Measurements from ENCODE around the gene CPE.

Gene CPE

GRCh38 chr4:165457793-165458192 is 79.0 kb downstream of the CPE start:
- Histone ChIP-seq H3K27ac (ENCODE audit: low read depth, low read length, poor library complexity, severe bottlenecking) (no peak overlapping the region), H4K20me1 (ENCODE audit: insufficient read depth, low read length) (no peaks in the 10 kb centered on the region), H3K4me2 (ENCODE audit: low read length) (no peak overlapping the region), H3F3A (ENCODE audit: insufficient read depth, low read length) (no peaks in the 10 kb centered on the region), H3K4me1 (ENCODE audit: insufficient read depth, low read length, severe bottlenecking) (no peaks in the 10 kb centered on the region), H3K9ac (ENCODE audit: low read length) (no peak overlapping the region), H3K9me2 (ENCODE audit: low read depth, low read length) (no peaks in the 10 kb centered on the region), H3K4me3 (ENCODE audit: low read depth, low read length, poor library complexity, severe bottlenecking) (no peak overlapping the region), H3K27me3 (ENCODE audit: insufficient read depth, low read length) (no peaks in the 10 kb centered on the region), H3K79me2 (ENCODE audit: insufficient read depth, low read length) (no peaks in the 10 kb centered on the region), H3K36me3 (ENCODE audit: insufficient read depth, low read length) (no peaks in the 10 kb centered on the region), H2AFZ (ENCODE audit: low read length) (no peak overlapping the region), H3K9me3 (ENCODE audit: low read length) (no peaks in the 10 kb centered on the region)
- TF ChIP-seq CTCF (IDR thresholded peaks at IDR 0.05; ENCODE audit: low read length) (no peak), EZH2 (IDR thresholded peaks at IDR 0.05; ENCODE audit: borderline replicate concordance, low read length) (no peak)

- no peak overlapping the region for H3K9ac ChIP-seq (ENCODE audit: low read length)
- H3K4me3 ChIP-seq (ENCODE audit: low read depth, low read length, poor library complexity, severe bottlenecking): no peak overlapping the region
- H3K4me1 ChIP-seq (ENCODE audit: insufficient read depth, low read length, severe bottlenecking): no peaks in the 10 kb centered on the region
- H3K9me3 ChIP-seq (ENCODE audit: low read length): no peaks in the 10 kb centered on the region
- no peaks in the 10 kb centered on the region for H3K27me3 ChIP-seq (ENCODE audit: insufficient read depth, low read length)
- no peak for TF ChIP-seq EZH2 (IDR thresholded peaks at IDR 0.05; ENCODE audit: borderline replicate concordance, low read length)
- no peak for TF ChIP-seq CTCF (IDR thresholded peaks at IDR 0.05; ENCODE audit: low read length)
- no peaks in the 10 kb centered on the region for H4K20me1 ChIP-seq (ENCODE audit: insufficient read depth, low read length)
- no peak overlapping the region for H3K4me2 ChIP-seq (ENCODE audit: low read length)
- no peaks in the 10 kb centered on the region for H3K36me3 ChIP-seq (ENCODE audit: insufficient read depth, low read length)
- no peak overlapping the region for H2AFZ ChIP-seq (ENCODE audit: low read length)
- no peaks in the 10 kb centered on the region for H3K9me2 ChIP-seq (ENCODE audit: low read depth, low read length)
- H3K79me2 ChIP-seq (ENCODE audit: insufficient read depth, low read length): no peaks in the 10 kb centered on the region
- H3F3A ChIP-seq (ENCODE audit: insufficient read depth, low read length): no peaks in the 10 kb centered on the region
- H3K27ac ChIP-seq (ENCODE audit: low read depth, low read length, poor library complexity, severe bottlenecking): no peak overlapping the region
These were observed 79.7 kb downstream of the CPE start for GRCh38 chr4:165458471-165458870.

- no peaks in the 10 kb centered on the region for H3K79me2 ChIP-seq (ENCODE audit: insufficient read depth, low read length)
- no peaks in the 10 kb centered on the region for H3K9me3 ChIP-seq (ENCODE audit: low read length)
- H3K4me3 ChIP-seq (ENCODE audit: low read depth, low read length, poor library complexity, severe bottlenecking): no peak overlapping the region
- no peaks in the 10 kb centered on the region for H3F3A ChIP-seq (ENCODE audit: insufficient read depth, low read length)
- no peak overlapping the region for H3K9ac ChIP-seq (ENCODE audit: low read length)
- H3K36me3 ChIP-seq (ENCODE audit: insufficient read depth, low read length): no peaks in the 10 kb centered on the region
- no peak overlapping the region for H3K4me2 ChIP-seq (ENCODE audit: low read length)
- no peak overlapping the region for H2AFZ ChIP-seq (ENCODE audit: low read length)
- H3K27me3 ChIP-seq (ENCODE audit: insufficient read depth, low read length): no peaks in the 10 kb centered on the region
- no peaks in the 10 kb centered on the region for H4K20me1 ChIP-seq (ENCODE audit: insufficient read depth, low read length)
- no peaks in the 10 kb centered on the region for H3K9me2 ChIP-seq (ENCODE audit: low read depth, low read length)
- H3K27ac ChIP-seq (ENCODE audit: low read depth, low read length, poor library complexity, severe bottlenecking): no peak overlapping the region
- H3K4me1 ChIP-seq (ENCODE audit: insufficient read depth, low read length, severe bottlenecking): no peaks in the 10 kb centered on the region
- no peak for TF ChIP-seq EZH2 (IDR thresholded peaks at IDR 0.05; ENCODE audit: borderline replicate concordance, low read length)
- TF ChIP-seq CTCF (IDR thresholded peaks at IDR 0.05; ENCODE audit: low read length): no peak
These were observed 82.5 kb downstream of the CPE start for GRCh38 chr4:165461159-165461821.

Measured in OCI-LY1 (cell line).